Upper lobe of left lung (tissue), 4 donors: ENCODE results near the gene WDR59.

Experiments
- EP300 ChIP-seq, 4 donors: sonication (generic); formaldehyde crosslinking; IDR thresholded peaks; one replicate each; pipeline ENCODE4 v1.5.1; 2017; ENCODE audit warnings: antibody characterized with exemption in 4 of 4, control low read depth in 2 of 4
- POLR2A ChIP-seq, 4 donors: fragments of 450-650 bp; IDR thresholded peaks; one replicate each; pipeline ENCODE4 v1.5.1; 2016 to 2017; ENCODE audit warnings: antibody characterized with exemption in 4 of 4, mild to moderate bottlenecking in 2 of 4
- POLR2AphosphoS5 ChIP-seq, 2 donors: sonication (generic); formaldehyde crosslinking; IDR thresholded peaks; one replicate each; pipeline ENCODE4 v1.5.1; 2017; ENCODE audit warnings: antibody characterized with exemption in 2 of 2
- TF ChIP-seq, protein P1 (sequence below), 6 experiments: fragments of 450-650 bp in 4 of 6; fragments of 200-600 bp in 2 of 6; sonication (generic) in 2 of 6; IDR thresholded peaks; one replicate each; pipeline ENCODE4 v1.5.1; 2016 to 2019; ENCODE audit warnings: antibody characterized with exemption in 6 of 6

DNA sequence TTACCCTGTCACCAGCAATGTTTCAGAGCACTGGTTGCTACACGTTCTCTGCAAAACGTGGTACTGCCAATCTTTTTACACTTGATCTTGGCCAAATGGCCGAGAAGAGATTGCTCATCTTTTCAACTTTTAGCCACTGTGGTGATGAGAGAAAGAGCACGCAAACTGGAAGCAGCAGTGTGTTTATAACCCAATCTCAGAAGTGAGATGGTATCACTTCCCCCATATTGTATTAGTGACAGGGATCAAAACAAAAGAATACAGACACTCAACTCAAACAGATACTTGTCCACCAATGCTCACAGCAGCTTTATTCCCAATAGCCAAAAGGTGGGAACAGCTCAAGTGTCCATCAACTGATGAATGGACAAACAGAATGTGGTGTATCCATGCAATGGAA, 138.2 kb downstream of the WDR59 start:
- TF ChIP-seq EP300 (IDR thresholded peaks at IDR 0.05) (no peak), POLR2AphosphoS5 (IDR thresholded peaks at IDR 0.05) (no peak), POLR2A (IDR thresholded peaks at IDR 0.05) (no peak)
- TF ChIP-seq, protein P1, sequence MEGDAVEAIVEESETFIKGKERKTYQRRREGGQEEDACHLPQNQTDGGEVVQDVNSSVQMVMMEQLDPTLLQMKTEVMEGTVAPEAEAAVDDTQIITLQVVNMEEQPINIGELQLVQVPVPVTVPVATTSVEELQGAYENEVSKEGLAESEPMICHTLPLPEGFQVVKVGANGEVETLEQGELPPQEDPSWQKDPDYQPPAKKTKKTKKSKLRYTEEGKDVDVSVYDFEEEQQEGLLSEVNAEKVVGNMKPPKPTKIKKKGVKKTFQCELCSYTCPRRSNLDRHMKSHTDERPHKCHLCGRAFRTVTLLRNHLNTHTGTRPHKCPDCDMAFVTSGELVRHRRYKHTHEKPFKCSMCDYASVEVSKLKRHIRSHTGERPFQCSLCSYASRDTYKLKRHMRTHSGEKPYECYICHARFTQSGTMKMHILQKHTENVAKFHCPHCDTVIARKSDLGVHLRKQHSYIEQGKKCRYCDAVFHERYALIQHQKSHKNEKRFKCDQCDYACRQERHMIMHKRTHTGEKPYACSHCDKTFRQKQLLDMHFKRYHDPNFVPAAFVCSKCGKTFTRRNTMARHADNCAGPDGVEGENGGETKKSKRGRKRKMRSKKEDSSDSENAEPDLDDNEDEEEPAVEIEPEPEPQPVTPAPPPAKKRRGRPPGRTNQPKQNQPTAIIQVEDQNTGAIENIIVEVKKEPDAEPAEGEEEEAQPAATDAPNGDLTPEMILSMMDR (IDR thresholded peaks at IDR 0.05) = no peak
